ENCODE measurements around the gene PTPRH.

Gene PTPRH

GRCh38 chr19:55241935-55242464 lies 32.7 kb upstream of the PTPRH start:
- TF ChIP-seq CTCF (IDR thresholded peaks at IDR 0.05) (no peak), ZFX (IDR thresholded peaks at IDR 0.05; ENCODE audit: borderline replicate concordance) (no peak)
- no peak overlapping the region for H3K27ac ChIP-seq

DNA sequence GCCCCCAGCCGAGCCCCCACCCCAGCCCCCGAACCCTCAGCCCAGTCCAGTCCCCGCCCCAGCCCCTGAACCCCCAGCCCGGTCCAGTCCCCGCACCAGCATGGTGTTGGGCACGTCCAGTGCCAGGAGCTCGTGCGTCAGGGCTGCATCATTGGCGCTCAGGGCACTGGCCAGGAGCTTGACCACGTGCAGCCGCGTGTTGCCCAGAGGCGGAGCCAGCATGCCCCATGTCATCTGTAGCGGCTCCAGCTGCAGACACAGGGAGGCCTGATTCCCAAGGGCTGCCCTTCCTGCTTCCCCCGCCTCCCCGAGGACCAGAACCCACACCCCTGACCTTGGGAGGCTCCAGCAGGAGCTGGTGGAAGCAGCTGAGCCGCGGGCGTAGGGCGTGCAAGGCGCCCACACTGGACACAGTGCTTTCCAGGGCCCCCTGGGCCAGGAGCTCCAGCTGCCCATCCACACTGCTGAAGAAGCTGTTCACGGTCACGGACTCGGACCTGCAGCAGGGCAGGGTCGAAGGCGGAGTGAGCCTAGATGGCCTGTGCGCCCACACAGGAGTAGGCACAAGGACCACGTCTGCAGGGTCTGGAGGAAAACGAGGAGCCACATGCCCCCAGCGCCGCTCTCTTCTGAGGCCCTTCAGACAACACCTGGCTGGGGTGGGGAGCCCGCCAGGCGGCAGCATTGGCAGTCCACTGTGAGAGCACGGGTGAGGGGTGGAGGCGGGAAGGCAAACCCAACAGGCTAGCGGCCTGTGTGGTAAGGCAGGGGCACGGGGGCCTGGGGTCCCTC lies 32.0 kb upstream of the PTPRH start:
- H3K27ac ChIP-seq = no peak overlapping the region
- TF ChIP-seq ZFX (IDR thresholded peaks at IDR 0.05; ENCODE audit: borderline replicate concordance) (no peak), CTCF (IDR thresholded peaks at IDR 0.05) (no peak)

GRCh38 chr19:55240713-55241020 lies 31.4 kb upstream of the PTPRH start:
- no peak overlapping the region for H3K27ac ChIP-seq
- TF ChIP-seq CTCF (IDR thresholded peaks at IDR 0.05) (no peak), ZFX (IDR thresholded peaks at IDR 0.05; ENCODE audit: borderline replicate concordance) (no peak)

DNA sequence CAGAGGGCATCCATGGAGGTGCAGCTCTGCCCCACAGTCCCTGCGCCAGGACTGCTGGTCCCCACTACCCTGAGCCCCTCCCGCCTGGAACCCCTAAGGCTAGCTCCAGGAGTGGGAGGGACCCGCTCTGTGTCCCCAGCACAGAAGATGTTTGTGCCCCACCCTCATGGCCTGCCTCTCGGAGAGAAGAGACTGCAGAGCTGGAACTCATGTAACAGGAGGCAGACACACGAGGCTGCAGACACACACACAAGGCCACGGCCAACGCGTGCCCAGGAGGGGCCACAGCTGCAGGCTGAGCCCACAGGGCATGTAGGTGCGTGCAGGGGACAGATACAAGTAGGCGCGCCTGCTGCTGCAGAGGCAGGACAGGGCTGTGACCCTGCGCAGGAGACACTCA lies 29.7 kb upstream of the PTPRH start:
- TF ChIP-seq ZFX (IDR thresholded peaks at IDR 0.05; ENCODE audit: borderline replicate concordance) (no peak), CTCF (IDR thresholded peaks at IDR 0.05) (no peak)
- H3K27ac ChIP-seq = no peak overlapping the region

- TF ChIP-seq ZFX (IDR thresholded peaks at IDR 0.05; ENCODE audit: borderline replicate concordance) (no peak), CTCF (IDR thresholded peaks at IDR 0.05) (no peak)
- no peak overlapping the region for H3K27ac ChIP-seq
These were observed 28.7 kb upstream of the PTPRH start for GRCh38 chr19:55238030-55238429.

DNA sequence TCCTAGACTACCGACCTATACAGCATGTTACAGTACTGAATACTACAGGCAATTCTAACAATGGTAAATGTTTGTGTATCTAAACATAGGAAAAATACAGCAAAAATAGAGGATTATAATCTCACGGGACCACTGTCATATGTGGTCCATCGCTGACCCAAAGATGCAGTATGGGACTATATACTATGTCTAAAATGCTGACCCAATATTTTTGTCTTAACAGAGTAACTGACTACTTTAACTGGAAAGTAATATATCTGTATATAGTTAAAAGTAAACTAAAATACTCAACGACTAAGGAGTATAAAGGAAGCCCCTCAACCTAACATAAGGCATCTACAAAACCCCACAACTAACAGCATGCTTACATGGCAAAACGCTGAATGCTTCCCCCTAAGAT lies 23.7 kb upstream of the PTPRH start:
- TF ChIP-seq ZFX (IDR thresholded peaks at IDR 0.05; ENCODE audit: borderline replicate concordance) = no peak
- TF ChIP-seq CTCF (IDR thresholded peaks at IDR 0.05) = no peak
- H3K27ac ChIP-seq = no peak overlapping the region

DNA sequence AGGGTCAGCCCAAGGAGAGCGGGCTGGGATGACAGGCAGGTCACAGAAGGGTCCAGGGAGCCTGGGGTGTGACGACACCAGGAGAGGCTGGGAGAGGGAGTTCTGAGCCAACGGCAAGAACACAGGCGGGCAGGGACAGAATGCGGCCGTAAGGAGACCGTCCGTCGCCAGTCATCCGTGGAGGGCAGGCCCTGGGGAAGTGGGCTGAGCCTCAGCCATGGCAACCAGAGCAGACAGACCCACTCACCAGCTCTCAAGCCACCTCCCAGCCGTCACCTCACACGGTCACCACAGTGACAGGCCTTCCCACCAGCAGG lies 22.9 kb upstream of the PTPRH start:
- TF ChIP-seq CTCF (IDR thresholded peaks at IDR 0.05) (no peak), ZFX (IDR thresholded peaks at IDR 0.05; ENCODE audit: borderline replicate concordance) (no peak)
- no peak overlapping the region for H3K27ac ChIP-seq
